HCT116 (cell line): ENCODE results near the gene ADARB1. TPM values are rescaled to one million over a fixed set of nuclear protein-coding genes. Genes with fewer than 3 reads are reported as not detected.

ENCODE experiments used
- ATAC-seq: fragments of 200-7000 bp; cut with Tn5 transposase; 2 replicates; pipeline ENCODE4 v1.9.1; 2020; ENCODE audit warnings: mild to moderate bottlenecking, moderate library complexity
- BruUV-seq: library from RNA; stranded (reverse); fragments of 400-500 nt; replicated peaks from 2 replicates; lab custom pipeline; 2021; lab: Mats Ljungman, UMichigan
- CTCF ChIA-PET: fragments of 300-600 bp; sonication (Branson Sonifier 250); formaldehyde crosslinking; loops from one replicate; lab custom pipeline; 2021; ENCODE audit warnings: antibody characterized with exemption; lab: Charles Lee
- POLR2A ChIA-PET: fragments of 300-600, 350-600 bp; sonication (Branson Sonifier 250); formaldehyde crosslinking; loops from one replicate; lab custom pipeline; 2021; ENCODE audit warnings: antibody characterized with exemption; lab: Charles Lee
- RAD21 ChIA-PET, 2 experiments: fragments of 300-600 bp; sonication (Branson Sonifier 250); formaldehyde crosslinking; loops; one replicate each; lab custom pipeline; 2023; ENCODE audit warnings: low total read pairs in 2 of 2; ENCODE audit not compliant: uncharacterized antibody in 2 of 2, unreplicated experiment in 2 of 2, low non-redundant PET in 1 of 2; lab: Charles Lee
- DNase-seq: peaks from one replicate; pipeline ENCODE4 v3.0.0-alpha.2; 2010; ENCODE audit warnings: low read depth, low spot score
- H2AFZ ChIP-seq: fragments of 200-600 bp; shearing (Covaris generic), sonication (generic); 2 replicates; pipeline ENCODE4 v1.6.1; 2017; ENCODE audit warnings: low read depth, mixed run types, mixed read lengths, antibody characterized with exemption, low read length; ENCODE audit not compliant: poor library complexity, severe bottlenecking
- H3K27ac ChIP-seq: 2 replicates; pipeline ENCODE4 v1.5.1; 2012; ENCODE audit warnings: low read depth, low read length
- H3K27me3 ChIP-seq: fragments of 200-600 bp; sonication (generic); 2 replicates; pipeline ENCODE4 v1.6.1; 2016; ENCODE audit warnings: mixed run types, low read length, mixed read lengths; ENCODE audit not compliant: insufficient read depth
- H3K36me3 ChIP-seq, 2 experiments: fragments of 200-500 bp in 1 of 2; fragments of 200-600 bp in 1 of 2; sonication (Bioruptor generic) in 1 of 2; sonication (generic) in 1 of 2; 2 replicates each; pipeline versions ENCODE4 v1.5.1 to v1.6.1; 2014 to 2016; ENCODE audit warnings: low read length in 2 of 2, inconsistent platforms in 1 of 2, mixed read lengths in 1 of 2, mixed run types in 1 of 2; ENCODE audit not compliant: insufficient read depth in 2 of 2, control insufficient read depth in 1 of 2
- H3K4me1 ChIP-seq, 2 experiments: fragments of 200-600 bp in 1 of 2; sonication (generic) in 1 of 2; 2 replicates each; pipeline versions ENCODE4 v1.5.1 to v1.6.1; 2012 to 2017; ENCODE audit warnings: low read length in 2 of 2, inconsistent platforms in 1 of 2, mild to moderate bottlenecking in 1 of 2, mixed read lengths in 1 of 2, mixed run types in 1 of 2, moderate library complexity in 1 of 2; ENCODE audit not compliant: insufficient read depth in 2 of 2, control insufficient read depth in 1 of 2
- H3K4me2 ChIP-seq: fragments of 200-600 bp; sonication (generic); 2 replicates; pipeline ENCODE4 v1.6.1; 2017; ENCODE audit warnings: mixed run types, low read length, mixed read lengths
- H3K4me3 ChIP-seq, 2 experiments: fragments of 200-600 bp in 1 of 2; sonication (generic) in 1 of 2; replicated peaks in 1 of 2; 2 replicates each; pipeline ENCODE4 v1.5.1; 2011 to 2016; ENCODE audit warnings: low read length in 2 of 2, control low read depth in 1 of 2, low read depth in 1 of 2, mild to moderate bottlenecking in 1 of 2, mixed read lengths in 1 of 2, mixed run types in 1 of 2
- H3K79me2 ChIP-seq: fragments of 200-600 bp; sonication (generic); 2 replicates; pipeline ENCODE4 v1.6.1; 2017; ENCODE audit warnings: mild to moderate bottlenecking, mixed run types, low read length, moderate library complexity, mixed read lengths; ENCODE audit not compliant: insufficient read depth
- H3K9ac ChIP-seq: fragments of 200-600 bp; sonication (generic); 2 replicates; pipeline ENCODE4 v1.6.1; 2016; ENCODE audit warnings: low read length, mixed read lengths
- H3K9me2 ChIP-seq: fragments of 200-600 bp; sonication (generic), shearing (Covaris generic); 2 replicates; pipeline ENCODE4 v1.6.1; 2017; ENCODE audit warnings: mixed run types, mild to moderate bottlenecking, moderate library complexity; ENCODE audit not compliant: insufficient read depth
- H3K9me3 ChIP-seq, 2 experiments: fragments of 200-500 bp in 1 of 2; fragments of 200-600 bp in 1 of 2; sonication (Bioruptor generic) in 1 of 2; sonication (generic) in 1 of 2; 2 replicates each; pipeline ENCODE4 v1.6.1; 2014 to 2017; ENCODE audit warnings: low read length in 2 of 2, mixed read lengths in 2 of 2, inconsistent platforms in 1 of 2, low read depth in 1 of 2, mild to moderate bottlenecking in 1 of 2, mixed run types in 1 of 2, moderate library complexity in 1 of 2; ENCODE audit not compliant: control insufficient read depth in 1 of 2, insufficient read depth in 1 of 2
- H4K20me1 ChIP-seq: fragments of 200-600 bp; sonication (generic), shearing (Covaris generic); 2 replicates; pipeline ENCODE4 v1.6.1; 2017; ENCODE audit warnings: mixed run types, mild to moderate bottlenecking, moderate library complexity; ENCODE audit not compliant: insufficient read depth
- CBX3 ChIP-seq: IDR thresholded peaks from 2 replicates; pipeline ENCODE4 v1.6.1; 2012; ENCODE audit warnings: low read depth
- CEBPB ChIP-seq: IDR thresholded peaks from 2 replicates; pipeline ENCODE4 v1.6.1; 2012; ENCODE audit warnings: low read depth
- ELF1 ChIP-seq: IDR thresholded peaks from 2 replicates; pipeline ENCODE4 v1.6.1; 2012; ENCODE audit warnings: low read depth, borderline replicate concordance
- EZH2 ChIP-seq: fragments of 200-600 bp; sonication (generic); IDR thresholded peaks from 2 replicates; pipeline ENCODE4 v1.6.1; 2017; ENCODE audit warnings: antibody characterized with exemption, mixed run types
- JUND ChIP-seq: IDR thresholded peaks from 2 replicates; pipeline ENCODE4 v1.6.1; 2012
- REST ChIP-seq: IDR thresholded peaks from 2 replicates; pipeline ENCODE4 v1.6.1; 2012; ENCODE audit warnings: low read depth
- ZBTB33 ChIP-seq: IDR thresholded peaks from 2 replicates; pipeline ENCODE4 v1.6.1; 2011; ENCODE audit warnings: mild to moderate bottlenecking, low read length, moderate library complexity; ENCODE audit not compliant: insufficient replicate concordance; ENCODE audit errors: extremely low read depth
- ZNF274 ChIP-seq: fragments of 200-500 bp; sonication (Bioruptor generic); IDR thresholded peaks from 2 replicates; pipeline ENCODE4 v1.6.1; 2014; ENCODE audit warnings: mild to moderate bottlenecking, low read depth, low read length, inconsistent platforms
- intact Hi-C: fragments of 100-400 bp; cut with micrococcal nuclease; formaldehyde crosslinking; loops from 2 replicates; pipeline ENCODE4 v1.10.0; 2022
- total RNA-seq: library from RNA; stranded (reverse); gene quantifications from one replicate; pipeline ENCODE4 v1.2.1, GENCODE V29; 2021; ENCODE audit not compliant: unreplicated experiment

The ADARB1 gene
- total RNA-seq, 1 experiment from 2014 or later = 13.5 TPM

- POLR2A ChIA-PET = no interaction called here
- CTCF ChIA-PET = no interaction called here
- RAD21 ChIA-PET = no interaction called here
Observed at GRCh38 chr21:45032977-45033710, 41.2 kb upstream of the ADARB1 start.

More at GRCh38 chr21:45032977-45033710, 41.2 kb upstream of the ADARB1 start:
- Histone ChIP-seq H3K9ac (no peak overlapping the region), H3K9me2 (no peaks in the 10 kb centered on the region), H3K27me3 (no peaks in the 10 kb centered on the region), H3K27ac (no peak overlapping the region), H3K9me3 (peaks cover 4 to 6% of the 10 kb centered on the region in 2 experiments; a peak in 3 of 4 replicates), H3K79me2 (no peaks in the 10 kb centered on the region), H3K36me3 (no peaks in the 10 kb centered on the region), H3K4me1 (no peaks in the 10 kb centered on the region), H3K4me2 (no peak overlapping the region), H4K20me1 (no peaks in the 10 kb centered on the region), H3K4me3 (no peak overlapping the region), H2AFZ (no peak overlapping the region)
- no TSS peak for BruUV-seq
- DNase-seq = no peak
- TF ChIP-seq ELF1 = no peak
- no peak for TF ChIP-seq CEBPB
- no peak for TF ChIP-seq EZH2
- no peak for TF ChIP-seq ZBTB33
- no peak for TF ChIP-seq JUND
- no peak for TF ChIP-seq REST
- TF ChIP-seq CBX3 = no peak
- TF ChIP-seq ZNF274 = no peak
- intact Hi-C loops = no loop called here
- ATAC-seq = no peak
